Nephron progenitor cell (in vitro differentiated cells): ENCODE data around the gene NCOA1.
"Not testable (repeated sequence)": the region's sequence is repeated elsewhere in the genome, so short reads cannot be mapped to it uniquely, and the experiment has no call there.

Experiments used
- DNase-seq: peaks from one replicate; pipeline ENCODE4 v3.0.0; 2021
- H3K27ac Mint-ChIP-seq: 2 replicates; pipeline ENCODE4 v1.8.0; 2021; ENCODE audit warnings: mild to moderate bottlenecking, moderate library complexity, mixed read lengths
- H3K27me3 Mint-ChIP-seq: 2 replicates; pipeline ENCODE4 v1.8.0; 2021; ENCODE audit warnings: mild to moderate bottlenecking, low read depth, mixed read lengths; ENCODE audit not compliant: poor library complexity
- H3K36me3 Mint-ChIP-seq: 2 replicates; pipeline ENCODE4 v1.8.0; 2021; ENCODE audit warnings: low read depth, mixed read lengths
- H3K4me1 Mint-ChIP-seq: 2 replicates; pipeline ENCODE4 v1.8.0; 2021; ENCODE audit warnings: mixed read lengths
- H3K4me3 Mint-ChIP-seq: 2 replicates; pipeline ENCODE4 v1.8.0; 2021; ENCODE audit warnings: mild to moderate bottlenecking, moderate library complexity, mixed read lengths
- H3K9me3 Mint-ChIP-seq: 2 replicates; pipeline ENCODE4 v1.8.0; 2021; ENCODE audit warnings: mild to moderate bottlenecking, moderate library complexity, mixed read lengths
- TF ChIP-seq, protein P1 (sequence below): fragments of 200-600 bp; sonication (generic); IDR thresholded peaks from 2 replicates; pipeline ENCODE4 v1.5.0; 2021; ENCODE audit warnings: antibody characterized with exemption

NCOA1 gene

DNA sequence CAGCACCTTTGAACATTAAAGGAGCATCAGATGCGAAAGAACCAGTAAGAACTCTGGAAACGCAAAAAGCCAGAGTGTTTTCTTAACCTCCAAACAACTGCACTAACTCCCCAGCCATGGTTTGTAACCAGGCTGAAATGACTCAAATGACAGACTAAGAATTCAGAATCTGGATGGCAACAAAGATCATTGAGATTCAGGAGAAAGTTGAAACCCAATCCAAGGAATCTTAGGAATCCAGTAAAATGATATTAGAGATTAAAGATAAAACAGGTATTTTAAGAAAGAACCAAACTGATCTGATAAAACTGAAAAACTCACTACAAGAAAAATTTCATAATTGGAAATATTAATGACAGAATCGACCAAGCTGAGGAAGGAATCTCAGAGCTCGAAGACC, 185.4 kb downstream of the NCOA1 start:
- Mint-ChIP-seq H3K36me3 (peaks cover 38% of the 10 kb centered on the region), H3K27me3 (no peaks in the 10 kb centered on the region), H3K4me3 (no peak overlapping the region), H3K27ac (peak overlapping the region; percentile 78), H3K9me3 (peaks cover 4% of the 10 kb centered on the region), H3K4me1 (peaks cover 17% of the 10 kb centered on the region)
- no peak for DNase-seq
- TF ChIP-seq, protein P1, sequence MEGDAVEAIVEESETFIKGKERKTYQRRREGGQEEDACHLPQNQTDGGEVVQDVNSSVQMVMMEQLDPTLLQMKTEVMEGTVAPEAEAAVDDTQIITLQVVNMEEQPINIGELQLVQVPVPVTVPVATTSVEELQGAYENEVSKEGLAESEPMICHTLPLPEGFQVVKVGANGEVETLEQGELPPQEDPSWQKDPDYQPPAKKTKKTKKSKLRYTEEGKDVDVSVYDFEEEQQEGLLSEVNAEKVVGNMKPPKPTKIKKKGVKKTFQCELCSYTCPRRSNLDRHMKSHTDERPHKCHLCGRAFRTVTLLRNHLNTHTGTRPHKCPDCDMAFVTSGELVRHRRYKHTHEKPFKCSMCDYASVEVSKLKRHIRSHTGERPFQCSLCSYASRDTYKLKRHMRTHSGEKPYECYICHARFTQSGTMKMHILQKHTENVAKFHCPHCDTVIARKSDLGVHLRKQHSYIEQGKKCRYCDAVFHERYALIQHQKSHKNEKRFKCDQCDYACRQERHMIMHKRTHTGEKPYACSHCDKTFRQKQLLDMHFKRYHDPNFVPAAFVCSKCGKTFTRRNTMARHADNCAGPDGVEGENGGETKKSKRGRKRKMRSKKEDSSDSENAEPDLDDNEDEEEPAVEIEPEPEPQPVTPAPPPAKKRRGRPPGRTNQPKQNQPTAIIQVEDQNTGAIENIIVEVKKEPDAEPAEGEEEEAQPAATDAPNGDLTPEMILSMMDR: no peak

DNA sequence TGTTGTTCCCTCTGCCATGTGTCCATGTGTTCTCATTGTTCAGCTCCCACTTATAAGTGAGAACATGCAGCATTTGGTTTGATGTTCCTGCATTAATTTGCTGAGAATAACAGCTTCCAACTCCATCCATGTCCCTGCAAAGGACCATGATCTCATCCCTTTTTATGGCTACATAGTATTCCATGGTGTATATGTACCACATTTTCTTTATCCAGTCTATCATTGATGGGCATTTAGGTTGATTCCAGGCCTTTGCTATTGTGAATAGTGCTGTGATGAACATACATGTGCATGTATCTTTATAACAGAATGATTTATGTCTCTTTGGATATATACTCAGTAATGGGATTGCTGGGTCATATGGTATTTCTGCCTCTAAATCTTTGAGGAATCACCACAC, 187.0 kb downstream of the NCOA1 start:
- H3K36me3 Mint-ChIP-seq: peaks cover 43% of the 10 kb centered on the region
- H3K4me1 Mint-ChIP-seq: peaks cover 17% of the 10 kb centered on the region
- not testable (repeated sequence) for DNase-seq, H3K9me3 Mint-ChIP-seq, H3K4me3 Mint-ChIP-seq, H3K27ac Mint-ChIP-seq, H3K27me3 Mint-ChIP-seq

DNA sequence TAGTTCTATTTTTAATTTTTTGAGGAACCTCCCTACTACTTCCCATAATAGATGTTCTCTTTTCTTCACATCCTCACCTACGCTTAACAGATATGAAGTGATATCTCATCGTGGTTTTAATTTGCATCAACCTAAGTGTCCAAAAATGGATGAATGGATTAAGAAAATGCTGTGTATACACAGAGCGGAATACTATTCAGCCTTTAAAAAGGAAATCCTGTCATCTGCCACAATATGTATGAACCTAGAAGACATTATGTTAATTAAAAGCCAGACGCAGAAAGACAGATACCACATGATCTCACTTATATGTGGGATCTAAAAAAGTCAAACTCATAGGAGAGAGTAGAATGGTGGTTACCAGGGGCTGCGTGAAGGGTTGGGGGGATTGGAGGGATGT, 189.1 kb downstream of the NCOA1 start:
- peaks cover 4% of the 10 kb centered on the region for H3K9me3 Mint-ChIP-seq
- peaks cover 10% of the 10 kb centered on the region for H3K4me1 Mint-ChIP-seq
- no peak overlapping the region for H3K27ac Mint-ChIP-seq
- H3K36me3 Mint-ChIP-seq: peaks cover 43% of the 10 kb centered on the region
- no peaks in the 10 kb centered on the region for H3K27me3 Mint-ChIP-seq
- DNase-seq: no peak
- TF ChIP-seq, protein P1: no peak
- H3K4me3 Mint-ChIP-seq: no peak overlapping the region

DNA sequence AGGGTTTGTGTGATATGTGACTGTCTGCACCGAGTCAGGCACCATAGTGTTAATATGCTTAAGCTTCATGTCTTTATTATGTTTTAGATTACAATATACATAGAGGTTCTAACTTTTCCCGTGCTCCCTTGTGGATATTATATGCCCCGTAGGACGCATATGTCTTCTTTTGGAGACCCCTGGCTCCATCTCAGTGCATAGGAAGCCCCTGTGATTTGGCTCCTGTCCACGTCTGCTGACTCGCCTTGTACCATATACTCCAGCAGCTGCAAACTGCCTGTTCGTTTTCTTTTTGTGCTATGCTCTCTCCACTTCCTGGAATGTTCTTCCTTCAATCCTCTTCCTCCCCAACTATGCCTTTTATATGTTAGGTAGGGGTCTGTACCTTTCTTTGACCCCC, 191.2 kb downstream of the NCOA1 start:
- no peak for DNase-seq
- no peak overlapping the region for H3K4me3 Mint-ChIP-seq
- peak overlapping the region; percentile 14 for H3K27ac Mint-ChIP-seq
- no peaks in the 10 kb centered on the region for H3K27me3 Mint-ChIP-seq
- TF ChIP-seq, protein P1: no peak
- H3K36me3 Mint-ChIP-seq: peaks cover 39% of the 10 kb centered on the region
- peaks cover 5% of the 10 kb centered on the region for H3K4me1 Mint-ChIP-seq
- H3K9me3 Mint-ChIP-seq: peaks cover 4% of the 10 kb centered on the region

DNA sequence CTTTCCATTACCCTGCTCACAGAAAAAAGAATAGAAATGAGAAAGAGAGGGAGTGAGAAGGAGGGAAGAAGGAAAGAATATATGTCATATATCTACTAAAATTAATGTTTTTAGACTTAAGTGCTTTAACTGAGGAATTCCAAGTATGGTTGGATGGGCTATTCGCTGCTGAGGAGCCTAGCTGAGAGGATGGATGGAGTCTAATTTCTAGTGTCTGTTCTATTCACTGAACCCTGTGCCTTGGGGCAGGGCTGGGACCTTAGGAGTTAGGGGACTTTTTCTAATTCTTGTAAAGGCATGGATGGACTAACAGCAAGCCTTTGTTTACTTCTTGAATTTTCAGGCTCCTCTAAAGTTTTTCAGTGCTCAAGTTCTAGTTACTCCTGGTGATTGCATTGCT, 192.4 kb downstream of the NCOA1 start:
- peaks cover 6% of the 10 kb centered on the region for H3K9me3 Mint-ChIP-seq
- TF ChIP-seq, protein P1: no peak
- H3K36me3 Mint-ChIP-seq: peaks cover 39% of the 10 kb centered on the region
- DNase-seq: no peak
- H3K27ac Mint-ChIP-seq: no peak overlapping the region
- no peak overlapping the region for H3K4me3 Mint-ChIP-seq
- no peaks in the 10 kb centered on the region for H3K27me3 Mint-ChIP-seq
- H3K4me1 Mint-ChIP-seq: peaks cover 5% of the 10 kb centered on the region

DNA sequence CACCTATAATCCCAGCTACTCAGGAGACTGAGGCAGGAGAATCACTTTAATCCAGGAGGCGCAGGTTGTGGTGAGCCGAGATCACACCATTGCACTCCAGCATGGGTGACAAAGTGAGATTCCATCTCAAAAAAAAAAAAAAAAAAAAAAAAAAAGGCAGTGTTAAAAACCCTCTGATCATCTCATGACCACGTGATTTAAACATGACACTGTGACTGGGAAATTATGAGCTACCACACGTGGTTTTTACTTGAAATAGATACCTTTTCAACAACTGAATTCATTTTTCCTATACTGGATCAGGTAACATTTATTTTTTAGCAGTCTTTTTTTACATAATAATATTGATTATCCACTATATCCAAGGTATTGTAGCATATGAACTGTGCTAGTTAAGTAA, 199.5 kb downstream of the NCOA1 start:
- Mint-ChIP-seq H3K9me3 (peaks cover 13% of the 10 kb centered on the region), H3K27ac (no peak overlapping the region), H3K4me3 (no peak overlapping the region), H3K4me1 (peaks cover 3% of the 10 kb centered on the region), H3K36me3 (peaks cover 46% of the 10 kb centered on the region), H3K27me3 (no peaks in the 10 kb centered on the region)
- DNase-seq: no peak
- TF ChIP-seq, protein P1: no peak
